Caco-2 (cell line): ENCODE data around the gene SOX18. TPM values are rescaled to one million over a fixed set of nuclear protein-coding genes. Genes with fewer than 3 reads are reported as not detected.

ENCODE experiments used
- BruUV-seq: library from RNA; stranded (reverse); fragments of 400-500 nt; replicated peaks from 2 replicates; lab custom pipeline; 2021; lab: Mats Ljungman, UMichigan
- CTCF ChIA-PET: fragments of 300-600 bp; sonication (Branson Sonifier 250); formaldehyde crosslinking; loops from one replicate; lab custom pipeline; 2022; ENCODE audit warnings: antibody characterized with exemption; lab: Charles Lee
- POLR2A ChIA-PET: fragments of 300-600 bp; sonication (Branson Sonifier 250); formaldehyde crosslinking; loops from one replicate; lab custom pipeline; 2022; ENCODE audit warnings: antibody characterized with exemption; lab: Charles Lee
- DNase-seq, 2 experiments: peaks; one replicate each; pipeline versions ENCODE4 v3.0.0 to v3.0.0-alpha.2; 2020 to 2022
- H3K27me3 ChIP-seq: replicated peaks from 2 replicates; pipeline ENCODE4 v1.6.0; 2011; ENCODE audit warnings: low read length; ENCODE audit not compliant: control insufficient read depth, insufficient read depth
- H3K36me3 ChIP-seq: 2 replicates; pipeline ENCODE4 v1.5.1; 2011; ENCODE audit warnings: low read length; ENCODE audit not compliant: control insufficient read depth, insufficient read depth
- H3K4me1 ChIP-seq: fragments of 250-450 bp; sonication (Bioruptor Pico); 2 replicates; pipeline ENCODE4 v1.5.1; 2020; ENCODE audit warnings: mild to moderate bottlenecking
- H3K4me3 ChIP-seq: 2 replicates; pipeline ENCODE4 v1.5.1; 2011; ENCODE audit warnings: low read depth, mild to moderate bottlenecking, control low read depth, low read length
- H3K9me3 ChIP-seq: fragments of 250-450 bp; sonication (Bioruptor Pico); 2 replicates; pipeline ENCODE4 v1.5.1; 2020; ENCODE audit warnings: mild to moderate bottlenecking, moderate library complexity
- H3K27ac Mint-ChIP-seq: one replicate; pipeline ENCODE4 v1.8.0; 2022; ENCODE audit warnings: mixed read lengths; ENCODE audit not compliant: unreplicated experiment
- H3K27me3 Mint-ChIP-seq: one replicate; pipeline ENCODE4 v1.8.0; 2022; ENCODE audit warnings: mixed read lengths; ENCODE audit not compliant: insufficient read depth, unreplicated experiment
- H3K36me3 Mint-ChIP-seq: one replicate; pipeline ENCODE4 v1.8.0; 2022; ENCODE audit warnings: mild to moderate bottlenecking, mixed read lengths; ENCODE audit not compliant: insufficient read depth, unreplicated experiment
- H3K4me1 Mint-ChIP-seq: one replicate; pipeline ENCODE4 v1.8.0; 2022; ENCODE audit warnings: low read depth, mixed read lengths; ENCODE audit not compliant: unreplicated experiment
- H3K4me3 Mint-ChIP-seq: one replicate; pipeline ENCODE4 v1.8.0; 2022; ENCODE audit warnings: mild to moderate bottlenecking, moderate library complexity, mixed read lengths; ENCODE audit not compliant: unreplicated experiment
- H3K9me3 Mint-ChIP-seq: one replicate; pipeline ENCODE4 v1.8.0; 2022; ENCODE audit warnings: mixed read lengths; ENCODE audit not compliant: unreplicated experiment
- intact Hi-C: fragments of 100-400 bp; cut with micrococcal nuclease; formaldehyde crosslinking; loops from one replicate; pipeline ENCODE4 v1.10.0; 2022; ENCODE audit not compliant: unreplicated experiment
- total RNA-seq: library from RNA; stranded (reverse); gene quantifications from 2 replicates; pipeline ENCODE4 v1.2.3, GENCODE V29; 2022
- TF ChIP-seq, protein P1 (sequence below), 2 experiments: fragments of 200-600 bp in 1 of 2; IDR thresholded peaks; 1 replicate in 1 of 2; 2 replicates in 1 of 2; pipeline versions ENCODE4 v1.5.1 to v1.8.0; 2011 to 2022; ENCODE audit warnings: antibody characterized with exemption in 1 of 2, control low read depth in 1 of 2, inconsistent platforms in 1 of 2, low read depth in 1 of 2, low read length in 1 of 2, mild to moderate bottlenecking in 1 of 2, moderate library complexity in 1 of 2; ENCODE audit not compliant: insufficient read depth in 1 of 2, severe bottlenecking in 1 of 2, unreplicated experiment in 1 of 2

Gene SOX18
- total RNA-seq, 1 experiment from 2014 or later: 0.84 TPM

DNA sequence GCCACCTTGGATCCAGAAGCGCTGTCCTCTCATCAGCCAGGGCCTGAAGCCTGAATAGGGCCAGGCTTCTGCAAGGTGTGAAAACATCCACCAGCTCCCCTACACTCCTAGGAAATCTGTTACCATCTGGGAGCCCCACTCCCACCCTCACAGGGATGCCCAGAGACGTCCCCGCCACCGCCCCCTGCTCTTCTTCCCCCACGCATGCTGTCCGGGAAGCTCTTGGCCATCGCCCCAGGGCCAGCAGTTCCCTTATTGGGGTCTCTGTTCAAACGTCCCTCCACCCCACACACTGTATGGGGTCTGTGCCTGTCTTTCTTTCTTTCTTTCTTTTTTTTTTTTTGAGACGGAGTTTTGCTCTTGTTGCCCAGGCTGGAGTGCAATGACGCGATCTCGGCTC lies 26.1 kb upstream of the SOX18 start:
- intact Hi-C loops: no loop called here
- Histone ChIP-seq H3K9me3 (no peaks in the 10 kb centered on the region), H3K27me3 (no peaks in the 10 kb centered on the region), H3K4me3 (no peak overlapping the region), H3K36me3 (no peaks in the 10 kb centered on the region), H3K4me1 (peaks cover 16% of the 10 kb centered on the region)
- ChIA-PET POLR2A (interaction anchor here (0.6 kb wide), 2 partner anchors 74 to 1214 kb away, joined by 3 to 4 read pairs; partner anchors contain the start of gene TCFL5), CTCF (interaction anchor here (1.1 kb wide), 1 partner anchor 27 kb away, joined by 3 read pairs; no protein-coding TSS in a partner anchor)
- BruUV-seq: no TSS peak
- Mint-ChIP-seq H3K4me3 (no peak overlapping the region), H3K4me1 (peaks cover 14% of the 10 kb centered on the region), H3K27me3 (no peaks in the 10 kb centered on the region), H3K36me3 (peaks cover 9% of the 10 kb centered on the region), H3K9me3 (no peaks in the 10 kb centered on the region), H3K27ac (no peak overlapping the region)
- TF ChIP-seq, protein P1, sequence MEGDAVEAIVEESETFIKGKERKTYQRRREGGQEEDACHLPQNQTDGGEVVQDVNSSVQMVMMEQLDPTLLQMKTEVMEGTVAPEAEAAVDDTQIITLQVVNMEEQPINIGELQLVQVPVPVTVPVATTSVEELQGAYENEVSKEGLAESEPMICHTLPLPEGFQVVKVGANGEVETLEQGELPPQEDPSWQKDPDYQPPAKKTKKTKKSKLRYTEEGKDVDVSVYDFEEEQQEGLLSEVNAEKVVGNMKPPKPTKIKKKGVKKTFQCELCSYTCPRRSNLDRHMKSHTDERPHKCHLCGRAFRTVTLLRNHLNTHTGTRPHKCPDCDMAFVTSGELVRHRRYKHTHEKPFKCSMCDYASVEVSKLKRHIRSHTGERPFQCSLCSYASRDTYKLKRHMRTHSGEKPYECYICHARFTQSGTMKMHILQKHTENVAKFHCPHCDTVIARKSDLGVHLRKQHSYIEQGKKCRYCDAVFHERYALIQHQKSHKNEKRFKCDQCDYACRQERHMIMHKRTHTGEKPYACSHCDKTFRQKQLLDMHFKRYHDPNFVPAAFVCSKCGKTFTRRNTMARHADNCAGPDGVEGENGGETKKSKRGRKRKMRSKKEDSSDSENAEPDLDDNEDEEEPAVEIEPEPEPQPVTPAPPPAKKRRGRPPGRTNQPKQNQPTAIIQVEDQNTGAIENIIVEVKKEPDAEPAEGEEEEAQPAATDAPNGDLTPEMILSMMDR (IDR thresholded peaks at IDR 0.05; ENCODE audit: insufficient read depth in 1 of 2, low read depth in 1 of 2, low read length in 1 of 2, severe bottlenecking in 1 of 2, unreplicated experiment in 1 of 2): no peak
- no peak for DNase-seq

DNA sequence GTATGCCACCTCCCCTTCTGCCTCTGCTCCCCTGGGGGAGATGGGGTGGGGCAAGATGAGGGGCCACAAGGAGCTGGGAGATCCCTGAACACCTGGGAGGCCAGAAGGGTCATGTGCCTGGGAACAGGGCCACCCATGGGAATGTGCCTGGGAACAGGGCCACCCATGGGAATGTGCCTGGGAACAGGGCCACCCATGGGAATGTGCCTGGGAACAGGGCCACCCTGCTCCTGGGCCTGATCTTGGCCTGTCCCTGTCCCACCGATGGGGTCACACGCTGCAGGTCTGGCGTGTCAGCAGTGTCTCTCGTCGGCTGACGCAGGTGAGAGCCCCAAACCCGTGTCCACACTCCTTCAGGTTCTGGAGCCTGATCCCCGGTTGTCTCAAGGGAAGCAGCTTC lies 25.5 kb upstream of the SOX18 start:
- H3K4me1 Mint-ChIP-seq: peaks cover 8% of the 10 kb centered on the region
- Histone ChIP-seq H3K4me1 (peaks cover 10% of the 10 kb centered on the region), H3K27me3 (no peaks in the 10 kb centered on the region), H3K4me3 (no peak overlapping the region), H3K9me3 (no peaks in the 10 kb centered on the region), H3K36me3 (no peaks in the 10 kb centered on the region)
- H3K4me3 Mint-ChIP-seq: no peak overlapping the region
- no peak overlapping the region for H3K27ac Mint-ChIP-seq
- TF ChIP-seq, protein P1 (IDR thresholded peaks at IDR 0.05; ENCODE audit: insufficient read depth in 1 of 2, low read depth in 1 of 2, low read length in 1 of 2, severe bottlenecking in 1 of 2, unreplicated experiment in 1 of 2): no peak
- peaks cover 11% of the 10 kb centered on the region for H3K36me3 Mint-ChIP-seq
- no peaks in the 10 kb centered on the region for H3K27me3 Mint-ChIP-seq
- H3K9me3 Mint-ChIP-seq: no peaks in the 10 kb centered on the region
- intact Hi-C loops: no loop called here
- no peak for DNase-seq
- BruUV-seq: no TSS peak
- CTCF ChIA-PET: interaction anchor here (0.7 to 1.9 kb wide), 2 partner anchors 12 to 537 kb away, joined by 7 read pairs; partner anchors contain the start of gene TCEA2
- POLR2A ChIA-PET: interaction anchor here (0.6 kb wide), 1 partner anchor 1213 kb away, joined by 3 read pairs; the partner anchor contains the start of gene TCFL5

DNA sequence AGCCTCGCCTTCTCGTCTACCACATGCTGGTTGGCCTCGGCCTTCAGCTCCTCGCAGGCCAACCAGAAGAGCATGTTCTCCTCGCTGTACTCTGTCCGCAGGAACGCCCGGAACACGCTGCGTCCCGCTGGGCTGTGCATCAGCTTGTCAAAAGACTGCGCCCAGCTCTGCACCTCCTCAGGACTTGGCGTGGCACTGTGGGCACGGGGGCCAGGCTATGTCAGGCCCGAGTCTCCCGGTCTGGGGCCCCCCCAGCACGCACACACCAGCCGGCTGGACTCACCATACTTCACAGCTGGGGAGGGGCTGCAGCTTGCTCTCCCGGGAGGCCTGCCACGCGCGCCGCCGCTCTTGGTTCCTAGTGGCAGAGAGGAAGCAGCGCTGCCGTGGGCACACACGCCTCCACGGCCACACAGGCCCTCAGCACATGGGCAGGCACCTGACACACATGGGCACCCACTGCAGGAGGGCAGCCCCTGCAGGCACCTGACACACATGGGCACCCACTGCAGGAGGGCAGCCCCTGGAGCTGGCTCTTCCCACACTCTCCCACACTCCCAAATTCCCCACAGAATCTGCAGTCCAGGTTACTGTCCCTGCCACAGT lies 24.8 kb upstream of the SOX18 start:
- Histone ChIP-seq H3K4me3 (no peak overlapping the region), H3K27me3 (no peaks in the 10 kb centered on the region), H3K36me3 (no peaks in the 10 kb centered on the region), H3K9me3 (no peaks in the 10 kb centered on the region), H3K4me1 (peaks cover 10% of the 10 kb centered on the region)
- ChIA-PET POLR2A (interaction anchor here (1.5 kb wide), 1 partner anchor 12 kb away, joined by 4 read pairs; the partner anchor contains the start of gene TCEA2), CTCF (interaction anchor here (1.9 kb wide), 1 partner anchor 12 kb away, joined by 7 read pairs; the partner anchor contains the start of gene TCEA2)
- H3K4me1 Mint-ChIP-seq: peaks cover 8% of the 10 kb centered on the region
- no peak overlapping the region for H3K4me3 Mint-ChIP-seq
- BruUV-seq: no TSS peak
- no peaks in the 10 kb centered on the region for H3K9me3 Mint-ChIP-seq
- no peak for DNase-seq
- H3K27me3 Mint-ChIP-seq: no peaks in the 10 kb centered on the region
- TF ChIP-seq, protein P1 (IDR thresholded peaks at IDR 0.05; ENCODE audit: insufficient read depth in 1 of 2, low read depth in 1 of 2, low read length in 1 of 2, severe bottlenecking in 1 of 2, unreplicated experiment in 1 of 2): no peak
- H3K36me3 Mint-ChIP-seq: peaks cover 17% of the 10 kb centered on the region
- H3K27ac Mint-ChIP-seq: no peak overlapping the region
- intact Hi-C loops: no loop called here
